Smooth muscle cell (in vitro differentiated cells): ENCODE results near the gene SHISA4. TPM values are rescaled to one million over a fixed set of nuclear protein-coding genes. Genes with fewer than 3 reads are reported as not detected.
"Not testable (repeated sequence)": the region's sequence is repeated elsewhere in the genome, so short reads cannot be mapped to it uniquely, and the experiment has no call there.

Source experiments
- DNase-seq: peaks from one replicate; lab custom pipeline; 2025; ENCODE audit not compliant: unreplicated experiment; lab: John Stamatoyannopoulos, UW
- H2AFZ ChIP-seq: fragments of 200-600 bp; sonication (generic); 2 replicates; pipeline ENCODE4 v1.6.0; 2016; ENCODE audit warnings: antibody characterized with exemption, low read depth, mild to moderate bottlenecking
- H3F3A ChIP-seq: fragments of 200-600 bp; sonication (generic); 2 replicates; pipeline ENCODE4 v1.6.0; 2017; ENCODE audit warnings: antibody characterized with exemption, low read depth
- H3K27ac ChIP-seq: fragments of 200-600 bp; sonication (generic); 2 replicates; pipeline ENCODE4 v1.5.1; 2016; ENCODE audit warnings: low read depth, mild to moderate bottlenecking
- H3K27me3 ChIP-seq: fragments of 200-600 bp; sonication (generic); 2 replicates; pipeline ENCODE4 v1.6.1; 2016; ENCODE audit warnings: low read depth, mild to moderate bottlenecking
- H3K36me3 ChIP-seq: fragments of 200-600 bp; sonication (generic); 2 replicates; pipeline ENCODE4 v1.5.1; 2016; ENCODE audit warnings: low read depth
- H3K4me1 ChIP-seq: fragments of 200-600 bp; sonication (generic); 2 replicates; pipeline ENCODE4 v1.5.1; 2016; ENCODE audit warnings: low read depth
- H3K4me2 ChIP-seq: fragments of 200-600 bp; sonication (generic); 2 replicates; pipeline ENCODE4 v1.6.0; 2016; ENCODE audit warnings: mild to moderate bottlenecking
- H3K4me3 ChIP-seq: fragments of 200-600 bp; sonication (generic); 2 replicates; pipeline ENCODE4 v1.5.1; 2016; ENCODE audit warnings: mild to moderate bottlenecking
- H3K79me2 ChIP-seq: fragments of 200-600 bp; sonication (generic); 2 replicates; pipeline ENCODE4 v1.6.0; 2016; ENCODE audit warnings: low read depth, mild to moderate bottlenecking
- H3K9ac ChIP-seq: fragments of 200-600 bp; sonication (generic); 2 replicates; pipeline ENCODE4 v1.6.0; 2016; ENCODE audit warnings: low read depth
- H3K9me3 ChIP-seq: fragments of 200-600 bp; sonication (generic); replicated peaks from 2 replicates; pipeline ENCODE4 v1.5.1; 2016; ENCODE audit warnings: low read depth
- H4K20me1 ChIP-seq: fragments of 200-600 bp; sonication (generic); 2 replicates; pipeline ENCODE4 v1.6.0; 2016; ENCODE audit warnings: low read depth
- CTCF ChIP-seq: fragments of 200-600 bp; sonication (generic); IDR thresholded peaks from 2 replicates; pipeline ENCODE4 v1.5.1; 2017; ENCODE audit warnings: borderline replicate concordance, mild to moderate bottlenecking, antibody characterized with exemption; ENCODE audit not compliant: insufficient read depth, poor library complexity, severe bottlenecking
- WGBS: methylation state at CpG from one replicate; pipeline ENCODE4 v1.1.7; 2016; ENCODE audit warnings: low lambda C conversion rate; 5-methylcytosine and 5-hydroxymethylcytosine counted together
- polyA plus RNA-seq: library from polyadenylated mRNA; unstranded; fragments of >200 nt; fragmentation: Nextera tagmentation; extraction: Ambion mirVana; gene quantifications from 2 replicates; pipeline ENCODE4 v1.2.1, GENCODE V29; 2016
- total RNA-seq: library from RNA; depleted of rRNA; stranded (reverse); fragments of >200 nt; gene quantifications from 2 replicates; pipeline ENCODE4 v1.2.3, GENCODE V29; 2014

SHISA4 gene
- total and polyA plus RNA-seq, 2 experiments from 2014 or later = 30.1 to 73.5 TPM

- Histone ChIP-seq H3K9me3 (no peaks in the 10 kb centered on the region), H3F3A (peaks cover 9% of the 10 kb centered on the region), H3K4me1 (peaks cover 17% of the 10 kb centered on the region), H4K20me1 (no peaks in the 10 kb centered on the region), H3K79me2 (no peaks in the 10 kb centered on the region), H2AFZ (no peak overlapping the region), H3K27ac (peak overlapping the region; percentile 53), H3K27me3 (no peaks in the 10 kb centered on the region), H3K4me3 (no peak overlapping the region), H3K36me3 (no peaks in the 10 kb centered on the region), H3K4me2 (peak overlapping the region; percentile 12), H3K9ac (no peak overlapping the region)
- TF ChIP-seq CTCF = no peak
- DNase-seq = no peak
- 47% methylated on average over 5 of the region's 5 CpGs for WGBS
These were observed 49.0 kb downstream of the SHISA4 start for GRCh38 chr1:201937624-201938213.

GRCh38 chr1:201938440-201939035 lies 49.8 kb downstream of the SHISA4 start:
- H3K27me3 ChIP-seq = no peaks in the 10 kb centered on the region
- H3K27ac ChIP-seq = peak overlapping the region; percentile 53
- TF ChIP-seq CTCF = no peak
- peaks cover 9% of the 10 kb centered on the region for H3F3A ChIP-seq
- peak overlapping the region; percentile 12 for H3K4me2 ChIP-seq
- no peak for DNase-seq
- H4K20me1 ChIP-seq = no peaks in the 10 kb centered on the region
- H3K9ac ChIP-seq = no peak overlapping the region
- H2AFZ ChIP-seq = no peak overlapping the region
- H3K79me2 ChIP-seq = no peaks in the 10 kb centered on the region
- H3K9me3 ChIP-seq = no peaks in the 10 kb centered on the region
- H3K4me3 ChIP-seq = no peak overlapping the region
- H3K36me3 ChIP-seq = no peaks in the 10 kb centered on the region
- peaks cover 21% of the 10 kb centered on the region for H3K4me1 ChIP-seq
- WGBS = 48% methylated on average over 4 of the region's 4 CpGs

GRCh38 chr1:201939148-201939547 lies 50.5 kb downstream of the SHISA4 start:
- no peak for TF ChIP-seq CTCF
- WGBS = 76% methylated on average over 4 of the region's 4 CpGs
- Histone ChIP-seq H2AFZ (no peak overlapping the region), H3K4me3 (no peak overlapping the region), H3K9me3 (no peaks in the 10 kb centered on the region), H3K27me3 (no peaks in the 10 kb centered on the region), H3K79me2 (peaks cover 5% of the 10 kb centered on the region), H3K4me1 (peaks cover 21% of the 10 kb centered on the region), H3K4me2 (no peak overlapping the region), H3F3A (peaks cover 9% of the 10 kb centered on the region), H3K36me3 (no peaks in the 10 kb centered on the region), H4K20me1 (no peaks in the 10 kb centered on the region), H3K9ac (no peak overlapping the region), H3K27ac (peak overlapping the region; percentile 53)
- DNase-seq = no peak

GRCh38 chr1:201939574-201939973 lies 50.9 kb downstream of the SHISA4 start:
- Histone ChIP-seq H3K4me3 (no peak overlapping the region), H3K27me3 (no peaks in the 10 kb centered on the region), H3K4me1 (peaks cover 21% of the 10 kb centered on the region), H3K27ac (no peak overlapping the region), H3K9me3 (no peaks in the 10 kb centered on the region), H3K36me3 (no peaks in the 10 kb centered on the region), H3K9ac (no peak overlapping the region), H2AFZ (no peak overlapping the region), H4K20me1 (no peaks in the 10 kb centered on the region), H3K4me2 (no peak overlapping the region), H3F3A (peaks cover 9% of the 10 kb centered on the region), H3K79me2 (peaks cover 8% of the 10 kb centered on the region)
- TF ChIP-seq CTCF = no peak
- 83% methylated on average over 5 of the region's 5 CpGs for WGBS
- DNase-seq = no peak

- H3K27ac ChIP-seq, H3F3A ChIP-seq, H4K20me1 ChIP-seq, H3K9ac ChIP-seq, H3K4me2 ChIP-seq, H3K9me3 ChIP-seq, H3K4me3 ChIP-seq, H2AFZ ChIP-seq, H3K36me3 ChIP-seq, DNase-seq, H3K27me3 ChIP-seq: not testable (repeated sequence)
- Histone ChIP-seq H3K4me1 (peaks cover 22% of the 10 kb centered on the region), H3K79me2 (peaks cover 14% of the 10 kb centered on the region)
- 96% methylated on average over 9 of the region's 10 CpGs for WGBS
These were observed 51.6 kb downstream of the SHISA4 start for GRCh38 chr1:201940316-201940715.
